GM12878 (cell line): ENCODE measurements around the gene FTO. TPM values are rescaled to one million over a fixed set of nuclear protein-coding genes. Genes with fewer than 3 reads are reported as not detected.

Source experiments
- ATAC-seq: fragments of 200-7000 bp; cut with Tn5 transposase; 3 replicates; pipeline ENCODE4 v1.9.1; 2020; ENCODE audit warnings: mild to moderate bottlenecking, moderate library complexity
- BruUV-seq: library from RNA; stranded (reverse); fragments of 400-500 nt; replicated peaks from 2 replicates; lab custom pipeline; 2021; lab: Mats Ljungman, UMichigan
- CTCF ChIA-PET: fragments of 300-600 bp; sonication (Branson Sonifier 250); formaldehyde crosslinking; extraction: SDS; loops from one replicate; lab custom pipeline; 2021; ENCODE audit warnings: inconsistent platforms; lab: Yijun Ruan, JAX
- POLR2A ChIA-PET: fragments of 350-600 bp; formaldehyde crosslinking; extraction: SDS; loops from one replicate; lab custom pipeline; 2021; ENCODE audit warnings: inconsistent platforms; lab: Charles Lee
- RAD21 ChIA-PET: fragments of 300-600 bp; sonication (Branson Sonifier 250); formaldehyde crosslinking; loops from one replicate; lab custom pipeline; 2023; ENCODE audit warnings: antibody characterized with exemption; ENCODE audit not compliant: unreplicated experiment; lab: Charles Lee
- SMC1A ChIA-PET: fragments of 300-600 bp; sonication (Branson Sonifier 250); formaldehyde crosslinking; loops from one replicate; lab custom pipeline; 2023; ENCODE audit not compliant: unreplicated experiment, uncharacterized antibody; lab: Charles Lee
- DNase-seq: peaks from one replicate; pipeline ENCODE4 v3.0.0-alpha.2; 2011; ENCODE audit warnings: low read depth, low spot score
- FAIRE-seq: peaks from 3 replicates; lab custom pipeline; 2011; peaks lifted over from hg19 to GRCh38; lab: Jason Lieb, UNC
- H2AFZ ChIP-seq: 2 replicates; pipeline ENCODE4 v1.6.0; 2011; ENCODE audit warnings: low read depth, low read length, control low read depth; ENCODE audit not compliant: control insufficient read depth
- H3K27ac ChIP-seq: 2 replicates; pipeline ENCODE4 v1.5.1; 2011; ENCODE audit warnings: control low read depth; ENCODE audit not compliant: control insufficient read depth, insufficient read depth
- H3K27me3 ChIP-seq, 2 experiments: replicated peaks in 1 of 2; 2 replicates each; pipeline versions ENCODE4 v1.6.0 to v1.6.1; 2011; ENCODE audit warnings: low read length in 1 of 2; ENCODE audit not compliant: control insufficient read depth in 2 of 2, insufficient read depth in 2 of 2
- H3K36me3 ChIP-seq, 2 experiments: 2 replicates each; pipeline ENCODE4 v1.5.1; 2011; ENCODE audit warnings: low read length in 1 of 2; ENCODE audit not compliant: control insufficient read depth in 2 of 2, insufficient read depth in 2 of 2
- H3K4me1 ChIP-seq: 2 replicates; pipeline ENCODE4 v1.6.1; 2011; ENCODE audit warnings: mild to moderate bottlenecking, low read length, moderate library complexity, mixed read lengths; ENCODE audit not compliant: control insufficient read depth, insufficient read depth
- H3K4me2 ChIP-seq: 2 replicates; pipeline ENCODE4 v1.6.0; 2011; ENCODE audit warnings: control low read depth; ENCODE audit not compliant: control insufficient read depth, insufficient read depth
- H3K4me3 ChIP-seq: fragments of 200-600 bp; sonication (generic); 2 replicates; pipeline ENCODE4 v1.5.1; 2016
- H3K79me2 ChIP-seq: 2 replicates; pipeline ENCODE4 v1.6.0; 2011; ENCODE audit warnings: low read length; ENCODE audit not compliant: control insufficient read depth, insufficient read depth
- H3K9ac ChIP-seq: 2 replicates; pipeline ENCODE4 v1.8.0; 2011; ENCODE audit warnings: low read length, control low read depth, mixed read lengths; ENCODE audit not compliant: control insufficient read depth, insufficient read depth
- H3K9me3 ChIP-seq: replicated peaks from 3 replicates; pipeline ENCODE4 v1.5.1; 2011; ENCODE audit warnings: mild to moderate bottlenecking, low read length; ENCODE audit not compliant: control insufficient read depth, insufficient read depth
- H4K20me1 ChIP-seq: 2 replicates; pipeline ENCODE4 v1.6.0; 2011; ENCODE audit not compliant: control insufficient read depth, insufficient read depth
- CHD2 ChIP-seq: IDR thresholded peaks from 2 replicates; pipeline ENCODE4 v1.6.1; 2011; ENCODE audit warnings: low read depth, low read length, improper control_type of control experiment, borderline replicate concordance
- CUX1 ChIP-seq: IDR thresholded peaks from 2 replicates; pipeline ENCODE4 v1.6.1; 2012; ENCODE audit warnings: improper control_type of control experiment, low read depth, low read length; ENCODE audit not compliant: insufficient replicate concordance
- ELK1 ChIP-seq: IDR thresholded peaks from 2 replicates; pipeline ENCODE4 v1.6.1; 2012; ENCODE audit warnings: low read depth, low read length, improper control_type of control experiment
- ETV6 ChIP-seq, 2 experiments: fragments of 450-650 bp in 1 of 2; IDR thresholded peaks in 1 of 2; conservative IDR thresholded peaks in 1 of 2; 2 replicates each; pipeline ENCODE4 v1.6.1; 2014; ENCODE audit warnings: antibody characterized with exemption in 1 of 2, borderline replicate concordance in 1 of 2, low read depth in 1 of 2, mild to moderate bottlenecking in 1 of 2, moderate library complexity in 1 of 2
- HCFC1 ChIP-seq: fragments of 150-350 bp; IDR thresholded peaks from 2 replicates; pipeline ENCODE4 v1.6.1; 2014; ENCODE audit warnings: low read length
- MEF2B ChIP-seq: fragments of 450-650 bp; IDR thresholded peaks from 2 replicates; pipeline ENCODE4 v1.6.1; 2018; ENCODE audit warnings: mild to moderate bottlenecking, moderate library complexity; ENCODE audit not compliant: partially characterized antibody, poor library complexity, severe bottlenecking
- POLR2A ChIP-seq: IDR thresholded peaks from 2 replicates; pipeline ENCODE4 v1.6.1; 2011; ENCODE audit warnings: low read depth, mild to moderate bottlenecking, low read length
- POU2F2 ChIP-seq: IDR thresholded peaks from 3 replicates; pipeline ENCODE4 v1.6.1; 2011; ENCODE audit warnings: low read depth, mild to moderate bottlenecking, low read length, borderline replicate concordance
- RAD21 ChIP-seq: IDR thresholded peaks from 2 replicates; pipeline ENCODE4 v1.6.1; 2011; ENCODE audit warnings: mild to moderate bottlenecking, low read depth, low read length, moderate library complexity; ENCODE audit not compliant: insufficient read depth
- SP1 ChIP-seq: IDR thresholded peaks from one replicate; pipeline ENCODE4 v1.6.1; 2011; ENCODE audit warnings: low read depth, low read length
- SREBF2 ChIP-seq: IDR thresholded peaks from 2 replicates; pipeline ENCODE4 v1.6.1; 2012; ENCODE audit warnings: mild to moderate bottlenecking, low read length
- ZNF274 ChIP-seq: IDR thresholded peaks from one replicate; pipeline ENCODE4 v1.8.0; 2011; ENCODE audit not compliant: insufficient read length, insufficient read depth
- WGBS: methylation state at CpG from one replicate; pipeline ENCODE4 v1.1.6; 2016; ENCODE audit warnings: low lambda C conversion rate; ENCODE audit not compliant: insufficient replicate concordance, insufficient coverage; ENCODE audit errors: missing lambda C conversion rate; 5-methylcytosine and 5-hydroxymethylcytosine counted together
- in situ Hi-C: fragments of 300-500 bp; cut with MboI; formaldehyde crosslinking; loops from 9 replicates; pipeline ENCODE4 v1.14.3; 2018; ENCODE audit warnings: mixed read lengths
- intact Hi-C: fragments of 100-400 bp; cut with micrococcal nuclease; formaldehyde crosslinking; loops from one replicate; pipeline ENCODE4 v1.14.2; 2022; ENCODE audit not compliant: unreplicated experiment
- polyA plus RNA-seq, 11 experiments: library from polyadenylated mRNA; depleted of rRNA in 4 of 11; unstranded in 6 of 11; stranded (reverse) in 5 of 11; fragments of >200 nt; fragmentation: Nextera tagmentation in 4 of 11; fragmentation: Illumina TruSeq in 1 of 11; extraction: Ambion mirVana in 4 of 11; extraction: Trizol in 1 of 11; gene quantifications; 1 replicate in 1 of 11; 2 replicates in 10 of 11; pipeline versions ENCODE4 v1.2.1 to v1.2.3, GENCODE V29; 2011 to 2016; ENCODE audit warnings: inconsistent platforms in 2 of 11, missing spikeins in 2 of 11, low read depth in 1 of 11
- total RNA-seq, 4 experiments: library from RNA; depleted of rRNA in 3 of 4; stranded (reverse); fragments of >200 nt in 3 of 4; fragmentation: Illumina TruSeq in 1 of 4; extraction: Trizol in 1 of 4; gene quantifications; 2 replicates each; pipeline versions ENCODE4 v1.2.1 to v1.2.3, GENCODE V29; 2013 to 2021
- TF ChIP-seq, protein P1 (sequence below): fragments of 450-650 bp; IDR thresholded peaks from 2 replicates; pipeline ENCODE4 v1.6.1; 2017; ENCODE audit warnings: mild to moderate bottlenecking, moderate library complexity

The FTO gene
- total and polyA plus RNA-seq, 10 of the 15 experiments (the other 5 are each of a cell fraction or from before 2014, with no cell fraction given), result 20.1 to 55.0 (median 47.0) TPM

GRCh38 chr16:53785044-53785443 lies 81.1 kb downstream of the FTO start (continued):
- TF ChIP-seq, protein P1, sequence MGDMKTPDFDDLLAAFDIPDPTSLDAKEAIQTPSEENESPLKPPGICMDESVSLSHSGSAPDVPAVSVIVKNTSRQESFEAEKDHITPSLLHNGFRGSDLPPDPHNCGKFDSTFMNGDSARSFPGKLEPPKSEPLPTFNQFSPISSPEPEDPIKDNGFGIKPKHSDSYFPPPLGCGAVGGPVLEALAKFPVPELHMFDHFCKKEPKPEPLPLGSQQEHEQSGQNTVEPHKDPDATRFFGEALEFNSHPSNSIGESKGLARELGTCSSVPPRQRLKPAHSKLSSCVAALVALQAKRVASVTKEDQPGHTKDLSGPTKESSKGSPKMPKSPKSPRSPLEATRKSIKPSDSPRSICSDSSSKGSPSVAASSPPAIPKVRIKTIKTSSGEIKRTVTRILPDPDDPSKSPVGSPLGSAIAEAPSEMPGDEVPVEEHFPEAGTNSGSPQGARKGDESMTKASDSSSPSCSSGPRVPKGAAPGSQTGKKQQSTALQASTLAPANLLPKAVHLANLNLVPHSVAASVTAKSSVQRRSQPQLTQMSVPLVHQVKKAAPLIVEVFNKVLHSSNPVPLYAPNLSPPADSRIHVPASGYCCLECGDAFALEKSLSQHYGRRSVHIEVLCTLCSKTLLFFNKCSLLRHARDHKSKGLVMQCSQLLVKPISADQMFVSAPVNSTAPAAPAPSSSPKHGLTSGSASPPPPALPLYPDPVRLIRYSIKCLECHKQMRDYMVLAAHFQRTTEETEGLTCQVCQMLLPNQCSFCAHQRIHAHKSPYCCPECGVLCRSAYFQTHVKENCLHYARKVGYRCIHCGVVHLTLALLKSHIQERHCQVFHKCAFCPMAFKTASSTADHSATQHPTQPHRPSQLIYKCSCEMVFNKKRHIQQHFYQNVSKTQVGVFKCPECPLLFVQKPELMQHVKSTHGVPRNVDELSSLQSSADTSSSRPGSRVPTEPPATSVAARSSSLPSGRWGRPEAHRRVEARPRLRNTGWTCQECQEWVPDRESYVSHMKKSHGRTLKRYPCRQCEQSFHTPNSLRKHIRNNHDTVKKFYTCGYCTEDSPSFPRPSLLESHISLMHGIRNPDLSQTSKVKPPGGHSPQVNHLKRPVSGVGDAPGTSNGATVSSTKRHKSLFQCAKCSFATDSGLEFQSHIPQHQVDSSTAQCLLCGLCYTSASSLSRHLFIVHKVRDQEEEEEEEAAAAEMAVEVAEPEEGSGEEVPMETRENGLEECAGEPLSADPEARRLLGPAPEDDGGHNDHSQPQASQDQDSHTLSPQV, result no peak
- no peak for TF ChIP-seq ZNF274
- no peak for TF ChIP-seq POU2F2
- no peak for TF ChIP-seq SREBF2
- no peak for TF ChIP-seq SP1
- no peak for TF ChIP-seq RAD21
- TF ChIP-seq CHD2, result no peak
- no peak for TF ChIP-seq HCFC1
- TF ChIP-seq POLR2A, result no peak

- Histone ChIP-seq H3K4me2 (no peak overlapping the region), H3K27me3 (no peaks in the 10 kb centered on the region), H3K79me2 (no peaks in the 10 kb centered on the region; the same call in 1 of the 2 replicates), H3K4me1 (no peaks in the 10 kb centered on the region), H3K36me3 (no peaks in the 10 kb centered on the region), H2AFZ (no peak overlapping the region), H3K4me3 (no peak overlapping the region), H3K9ac (no peak overlapping the region), H3K9me3 (no peaks in the 10 kb centered on the region), H3K27ac (no peak overlapping the region), H4K20me1 (no peaks in the 10 kb centered on the region)
- SMC1A ChIA-PET, result interaction anchor here (2.0 kb wide), 1 partner anchor 9 kb away, joined by 10 read pairs; no protein-coding TSS in a partner anchor
- ATAC-seq (no peak), FAIRE-seq (no peak), DNase-seq (no peak)
- POLR2A ChIA-PET, result interaction anchor here (0.6 kb wide), 1 partner anchor 9 kb away, joined by 3 read pairs; no protein-coding TSS in a partner anchor
- in situ Hi-C loops, result no loop called here
- WGBS, result 60% methylated on average over 3 of the region's 3 CpGs
- intact Hi-C loops, result no loop called here
- RAD21 ChIA-PET, result no interaction called here
- CTCF ChIA-PET, result interaction anchor here (1.2 to 1.9 kb wide), 3 partner anchors 8 to 43 kb away, joined by 4 to 5 read pairs (median 5); no protein-coding TSS in a partner anchor
- BruUV-seq, result no TSS peak
- TF ChIP-seq ELK1 (no peak), ETV6 (conservative IDR thresholded peaks at IDR 0.05 in 1 of 2, IDR thresholded peaks at IDR 0.05 in 1 of 2; ENCODE audit: borderline replicate concordance in 1 of 2, low read depth in 1 of 2) (no peak), CUX1 (no peak), MEF2B (no peak)
Observed at GRCh38 chr16:53785916-53786315, 82.0 kb downstream of the FTO start.
